Subcutaneous adipose tissue (tissue), 4 donors: ENCODE data around the gene RGS11. TPM values are rescaled to one million over a fixed set of nuclear protein-coding genes. Genes with fewer than 3 reads are reported as not detected.

ENCODE experiments used
- total RNA-seq, 4 donors: library from RNA; depleted of rRNA; stranded (reverse); fragments of >200 nt; gene quantifications; one replicate each; pipeline ENCODE4 v1.1.0, GENCODE V29; 2016
- TF ChIP-seq, protein P1 (sequence below): fragments of 450-650 bp; IDR thresholded peaks from one replicate; pipeline ENCODE4 v1.5.1; 2016; ENCODE audit warnings: low read depth, mild to moderate bottlenecking, control low read depth, antibody characterized with exemption, moderate library complexity

Gene RGS11
- 10 to 100 TPM in 2 of 4 donors, 1 to 10 TPM in 2; 6.2 to 20.2 (median 11.4) TPM for total RNA-seq

DNA sequence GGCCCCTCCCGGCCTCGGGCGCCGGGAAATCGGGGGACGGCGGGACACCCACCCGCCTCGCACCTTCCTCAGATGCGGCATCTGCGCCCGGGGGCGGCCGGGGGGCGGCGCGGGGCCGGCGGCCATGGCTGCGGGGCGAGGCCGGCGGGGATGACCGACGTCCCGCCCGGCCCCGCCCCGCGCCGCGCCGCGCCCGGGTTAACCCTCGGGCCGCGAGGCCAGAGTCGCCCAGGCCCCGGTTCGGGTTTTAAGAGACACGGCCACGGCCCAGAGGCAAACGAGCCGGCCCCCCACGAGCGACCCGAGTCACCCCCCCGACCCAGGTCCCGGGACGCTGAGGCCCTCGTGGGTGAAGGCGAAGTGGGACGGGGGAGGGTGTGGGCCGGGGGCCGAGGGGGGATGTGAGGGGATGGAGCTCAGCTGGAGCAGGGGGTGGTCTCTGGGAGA lies at the start of gene RGS11:
Gene RGS11 (minus strand): TSS at position 159 of the 447 bp plus-strand sequence. CDS start 33 bp downstream, at position 126.
- TF ChIP-seq, protein P1, sequence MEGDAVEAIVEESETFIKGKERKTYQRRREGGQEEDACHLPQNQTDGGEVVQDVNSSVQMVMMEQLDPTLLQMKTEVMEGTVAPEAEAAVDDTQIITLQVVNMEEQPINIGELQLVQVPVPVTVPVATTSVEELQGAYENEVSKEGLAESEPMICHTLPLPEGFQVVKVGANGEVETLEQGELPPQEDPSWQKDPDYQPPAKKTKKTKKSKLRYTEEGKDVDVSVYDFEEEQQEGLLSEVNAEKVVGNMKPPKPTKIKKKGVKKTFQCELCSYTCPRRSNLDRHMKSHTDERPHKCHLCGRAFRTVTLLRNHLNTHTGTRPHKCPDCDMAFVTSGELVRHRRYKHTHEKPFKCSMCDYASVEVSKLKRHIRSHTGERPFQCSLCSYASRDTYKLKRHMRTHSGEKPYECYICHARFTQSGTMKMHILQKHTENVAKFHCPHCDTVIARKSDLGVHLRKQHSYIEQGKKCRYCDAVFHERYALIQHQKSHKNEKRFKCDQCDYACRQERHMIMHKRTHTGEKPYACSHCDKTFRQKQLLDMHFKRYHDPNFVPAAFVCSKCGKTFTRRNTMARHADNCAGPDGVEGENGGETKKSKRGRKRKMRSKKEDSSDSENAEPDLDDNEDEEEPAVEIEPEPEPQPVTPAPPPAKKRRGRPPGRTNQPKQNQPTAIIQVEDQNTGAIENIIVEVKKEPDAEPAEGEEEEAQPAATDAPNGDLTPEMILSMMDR: no peak

DNA sequence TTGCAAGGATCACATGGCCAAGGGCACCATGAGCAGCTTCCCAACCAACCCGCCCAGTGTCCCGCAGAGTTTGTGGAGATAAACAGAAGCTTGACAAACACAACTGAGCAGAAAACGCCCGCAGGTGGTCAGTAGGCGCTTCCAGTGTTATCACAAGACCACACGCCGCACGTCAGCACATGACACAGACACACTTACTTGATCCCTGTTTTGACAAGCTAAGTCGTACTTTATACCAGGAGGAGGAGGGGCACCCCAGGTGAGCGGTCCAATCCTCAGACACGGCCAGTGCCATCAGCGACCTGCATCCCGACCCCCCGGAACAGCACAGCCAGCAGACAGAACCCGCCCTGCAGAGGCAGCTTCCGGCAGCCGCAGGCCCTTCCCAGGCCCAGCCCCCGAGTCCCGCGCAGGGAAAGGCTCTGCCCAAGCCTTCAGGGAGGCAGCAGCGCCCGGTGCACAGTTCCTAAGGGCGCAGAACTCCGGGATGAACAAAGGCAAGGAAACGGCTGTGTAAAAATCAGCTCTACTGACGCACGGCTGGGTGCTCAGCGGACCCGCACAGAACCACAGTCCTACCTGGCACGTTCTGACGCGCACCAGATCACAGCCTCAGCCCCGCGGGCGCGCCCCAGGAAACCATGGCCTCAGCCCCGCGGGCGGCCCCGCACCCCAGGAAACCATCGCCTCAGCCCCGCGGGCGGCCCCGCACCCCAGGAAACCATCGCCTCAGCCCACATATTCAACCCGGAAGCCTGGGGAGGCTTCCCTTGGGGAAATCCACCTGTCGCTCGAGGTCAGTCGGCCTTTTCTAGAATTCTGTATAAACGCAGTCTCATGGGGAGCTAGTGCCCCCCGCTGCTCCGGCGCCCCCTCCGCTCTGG lies 48.9 kb upstream of the RGS11 start:
- TF ChIP-seq, protein P1: no peak

DNA sequence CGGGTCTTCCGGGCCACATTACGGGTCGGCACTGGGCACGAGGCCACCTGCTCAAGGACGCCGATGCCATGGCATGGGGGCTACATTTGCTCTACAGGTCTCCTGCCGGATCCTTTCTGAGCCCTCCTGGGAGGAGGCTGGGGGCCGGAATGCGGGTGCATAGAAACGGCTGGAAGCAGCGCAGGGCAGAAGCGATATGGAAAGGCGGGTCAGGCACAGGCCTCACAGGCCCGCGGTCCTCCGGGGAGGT lies 48.4 kb upstream of the RGS11 start:
- TF ChIP-seq, protein P1: no peak

DNA sequence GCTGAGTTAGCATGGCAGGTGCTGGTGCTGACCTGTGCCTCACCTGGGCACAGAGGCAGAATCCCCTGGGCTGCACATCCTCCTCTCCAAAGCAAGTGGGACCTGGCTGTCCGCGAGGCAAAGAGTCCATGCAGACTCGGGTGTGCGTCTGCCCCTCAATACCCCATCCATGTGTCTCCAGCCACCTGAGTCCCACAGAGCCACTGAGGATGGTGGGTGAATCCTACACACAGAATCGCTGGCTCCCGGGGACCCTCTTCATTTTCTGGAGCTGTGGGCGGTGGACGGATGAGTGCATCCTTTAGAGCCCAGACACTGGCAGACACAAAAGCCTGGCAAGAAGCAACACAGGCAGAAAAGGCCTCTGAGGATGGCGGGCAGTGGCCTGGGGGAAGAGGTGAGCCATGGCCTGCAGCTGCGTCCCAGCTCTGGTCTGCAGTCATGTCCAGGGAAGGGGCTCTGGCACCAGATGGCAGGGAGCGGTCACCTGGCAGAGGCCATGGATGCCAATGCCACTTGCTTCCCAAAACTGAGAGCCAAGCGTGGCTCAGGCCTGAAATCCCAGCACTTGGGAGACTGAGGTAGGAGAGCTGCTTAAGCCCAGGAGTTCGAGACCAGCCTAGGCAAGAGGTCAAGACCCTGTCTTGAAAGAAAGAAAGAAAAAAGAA lies 46.9 kb upstream of the RGS11 start:
- TF ChIP-seq, protein P1: no peak

DNA sequence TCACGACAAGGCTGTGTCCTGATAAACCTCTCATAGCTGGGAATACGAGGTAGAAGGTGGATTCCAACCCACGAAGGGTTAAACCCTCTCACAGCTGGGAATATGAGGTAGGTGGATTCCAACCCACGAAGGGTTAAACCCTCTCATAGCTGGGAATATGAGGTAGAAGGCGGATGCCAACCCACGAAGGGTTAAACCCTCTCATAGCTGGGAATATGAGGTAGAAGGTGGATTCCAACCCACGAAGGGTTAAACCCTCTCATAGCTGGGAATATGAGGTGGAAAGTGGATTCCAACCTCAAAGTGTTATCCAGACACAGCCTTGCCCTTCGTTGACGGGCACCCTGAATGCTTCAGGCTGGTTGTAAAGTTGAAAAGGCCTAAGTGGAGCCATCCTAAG lies 45.8 kb upstream of the RGS11 start:
- TF ChIP-seq, protein P1: no peak

DNA sequence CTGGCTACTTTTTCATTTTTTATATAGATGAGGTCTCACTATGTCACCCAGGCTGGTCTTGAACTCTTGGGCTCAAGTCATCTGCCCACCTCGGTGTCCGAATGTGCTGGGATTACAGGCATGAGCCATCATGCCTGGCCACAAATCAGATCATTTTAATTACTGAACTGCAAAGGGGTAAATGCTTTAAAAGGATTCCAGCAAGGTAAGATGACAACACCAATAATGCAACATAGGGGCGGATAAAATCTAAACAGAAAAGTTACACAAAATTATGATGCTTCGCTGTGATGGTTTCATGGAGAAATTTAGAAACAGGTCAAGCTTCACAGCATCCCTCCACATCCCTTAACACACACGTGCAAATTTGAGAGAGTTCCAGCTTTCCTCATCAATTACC lies 44.5 kb upstream of the RGS11 start:
- TF ChIP-seq, protein P1: no peak

DNA sequence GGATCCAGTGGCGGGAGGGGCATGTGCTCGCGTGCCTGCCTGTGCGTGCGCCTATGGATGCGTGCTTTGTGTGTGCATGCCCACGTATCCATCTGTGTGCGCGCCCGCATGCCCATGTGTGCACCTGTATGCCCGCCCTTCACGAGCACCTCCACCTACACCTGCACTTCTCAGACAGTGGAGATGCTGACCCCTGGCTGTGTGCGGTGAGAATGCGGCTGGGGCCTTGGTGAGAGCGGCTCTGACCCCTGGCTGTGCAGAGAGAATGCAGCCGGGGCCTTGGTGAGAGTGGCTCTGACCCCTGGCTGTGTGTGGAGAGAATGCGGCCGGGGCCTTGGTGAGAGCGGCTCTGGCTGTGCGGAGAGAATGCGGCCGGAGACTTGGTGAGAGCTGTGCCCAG lies 42.9 kb upstream of the RGS11 start:
- TF ChIP-seq, protein P1: no peak
